Neural cell (in vitro differentiated cells): Measurements from ENCODE around the gene ZNF770. TPM values are rescaled to one million over a fixed set of nuclear protein-coding genes. Genes with fewer than 3 reads are reported as not detected.

Source experiments
- H2AFZ ChIP-seq: fragments of 200-600, 300-800 bp; sonication (generic), shearing (Covaris generic); 2 replicates; pipeline ENCODE4 v1.6.0; 2014; ENCODE audit warnings: low read depth, mild to moderate bottlenecking, antibody characterized with exemption, low read length, moderate library complexity
- H3F3A ChIP-seq: fragments of 200-600 bp; shearing (Covaris generic); 2 replicates; pipeline ENCODE4 v1.6.1; 2016; ENCODE audit warnings: mild to moderate bottlenecking, moderate library complexity, mixed read lengths, antibody characterized with exemption, low read length; ENCODE audit not compliant: insufficient read depth, poor library complexity, severe bottlenecking
- H3K27ac ChIP-seq: fragments of 200-600, 300-800 bp; sonication (generic), shearing (Covaris generic); 2 replicates; pipeline ENCODE4 v1.5.1; 2014; ENCODE audit warnings: mild to moderate bottlenecking, low read length, moderate library complexity
- H3K27me3 ChIP-seq: fragments of 300-800, 200-600 bp; sonication (generic), shearing (Covaris generic); 2 replicates; pipeline ENCODE4 v1.6.0; 2014; ENCODE audit warnings: mild to moderate bottlenecking, low read depth, low read length, moderate library complexity; ENCODE audit not compliant: insufficient read depth
- H3K36me3 ChIP-seq: fragments of 300-800, 200-600 bp; sonication (generic), shearing (Covaris generic); 2 replicates; pipeline ENCODE4 v1.5.1; 2014; ENCODE audit warnings: mild to moderate bottlenecking, antibody characterized with exemption, low read length, moderate library complexity; ENCODE audit not compliant: insufficient read depth
- H3K4me2 ChIP-seq: fragments of 300-800, 200-600 bp; sonication (generic), shearing (Covaris generic); 2 replicates; pipeline ENCODE4 v1.6.0; 2014; ENCODE audit warnings: mild to moderate bottlenecking, low read length
- H3K4me3 ChIP-seq: fragments of 300-800, 200-600 bp; sonication (generic), shearing (Covaris generic); 2 replicates; pipeline ENCODE4 v1.5.1; 2014; ENCODE audit warnings: mild to moderate bottlenecking, low read length, moderate library complexity
- H3K79me2 ChIP-seq: fragments of 200-600 bp; shearing (Covaris generic); replicated peaks from 2 replicates; pipeline ENCODE4 v1.6.0; 2014; ENCODE audit warnings: mild to moderate bottlenecking, low read length, moderate library complexity; ENCODE audit not compliant: insufficient read depth
- H3K9ac ChIP-seq: fragments of 300-800, 200-600 bp; sonication (generic), shearing (Covaris generic); 2 replicates; pipeline ENCODE4 v1.6.1; 2016; ENCODE audit warnings: mild to moderate bottlenecking, low read length, mixed read lengths
- H3K9me2 ChIP-seq: fragments of 200-600 bp; shearing (Covaris generic); 2 replicates; pipeline ENCODE4 v1.6.1; 2016; ENCODE audit warnings: mild to moderate bottlenecking, low read length, mixed read lengths; ENCODE audit not compliant: insufficient read depth
- H3K9me3 ChIP-seq: fragments of 200-600, 300-800 bp; sonication (generic), shearing (Covaris generic); 2 replicates; pipeline ENCODE4 v1.6.1; 2016; ENCODE audit warnings: mild to moderate bottlenecking, mixed run types, low read length, moderate library complexity, mixed read lengths
- H4K20me1 ChIP-seq: fragments of 200-600 bp; shearing (Covaris generic); 2 replicates; pipeline ENCODE4 v1.6.1; 2016; ENCODE audit warnings: mild to moderate bottlenecking, mixed run types; ENCODE audit not compliant: insufficient read depth
- EP300 ChIP-seq: fragments of 450-650 bp; conservative IDR thresholded peaks from 2 replicates; pipeline ENCODE4 v1.6.1; 2014; ENCODE audit warnings: antibody characterized with exemption, mild to moderate bottlenecking, moderate library complexity; ENCODE audit not compliant: poor library complexity, severe bottlenecking
- EZH2 ChIP-seq: fragments of 200-600, 300-800 bp; shearing (Covaris generic), sonication (generic); IDR thresholded peaks from 2 replicates; pipeline ENCODE4 v1.6.1; 2014; ENCODE audit warnings: antibody characterized with exemption, low read length, borderline replicate concordance, mild to moderate bottlenecking; ENCODE audit not compliant: insufficient read depth, poor library complexity, severe bottlenecking
- MXI1 ChIP-seq: fragments of 450-650 bp; conservative IDR thresholded peaks from 2 replicates; pipeline ENCODE4 v1.6.1; 2014; ENCODE audit warnings: antibody characterized with exemption, mild to moderate bottlenecking; ENCODE audit not compliant: poor library complexity, severe bottlenecking
- POLR2AphosphoS5 ChIP-seq: IDR thresholded peaks from 2 replicates; pipeline ENCODE4 v1.6.1; 2012
- RAD21 ChIP-seq: fragments of 450-650 bp; conservative IDR thresholded peaks from 2 replicates; pipeline ENCODE4 v1.6.1; 2014; ENCODE audit warnings: antibody characterized with exemption, mild to moderate bottlenecking, moderate library complexity
- SMC3 ChIP-seq: fragments of 450-650 bp; conservative IDR thresholded peaks from 2 replicates; pipeline ENCODE4 v1.6.1; 2014; ENCODE audit warnings: antibody characterized with exemption, mild to moderate bottlenecking, moderate library complexity; ENCODE audit not compliant: poor library complexity
- TAF1 ChIP-seq: IDR thresholded peaks from 2 replicates; pipeline ENCODE4 v1.6.1; 2012; ENCODE audit warnings: low read depth
- polyA plus RNA-seq: library from polyadenylated mRNA; depleted of rRNA; stranded (reverse); fragments of >200 nt; gene quantifications from 2 replicates; pipeline ENCODE4 v1.2.3, GENCODE V29; 2014
- TF ChIP-seq, protein P1 (sequence below): fragments of 450-650 bp; IDR thresholded peaks from 2 replicates; pipeline ENCODE4 v1.5.1; 2014; ENCODE audit warnings: antibody characterized with exemption, mild to moderate bottlenecking, moderate library complexity; ENCODE audit not compliant: poor library complexity, severe bottlenecking
- TF ChIP-seq, protein P2 (sequence below): IDR thresholded peaks from 2 replicates; pipeline ENCODE4 v1.6.1; 2012; ENCODE audit warnings: borderline replicate concordance

Gene ZNF770
- polyA plus RNA-seq, 1 donor from 2014 or later, result 18.9 TPM

DNA sequence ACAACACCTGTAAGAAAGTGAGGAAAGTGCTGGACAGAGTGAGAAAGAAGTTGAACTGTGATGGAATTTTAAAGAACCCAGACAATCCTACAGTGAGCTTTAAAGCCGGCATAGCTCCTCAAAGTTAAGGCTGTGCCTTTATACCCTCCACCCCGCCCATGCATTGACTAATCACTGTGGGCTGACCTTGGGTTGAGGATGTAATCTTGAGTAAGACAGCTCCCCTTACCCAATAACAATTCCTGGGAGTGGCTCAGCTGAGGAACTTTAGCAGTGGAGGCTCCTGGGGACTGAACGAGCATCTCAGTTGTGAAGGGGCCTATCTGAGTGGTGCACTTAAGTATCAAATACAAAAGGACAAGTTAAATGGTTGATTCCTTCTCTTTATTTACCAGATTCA lies 35.7 kb upstream of the ZNF770 start:
- no peak for TF ChIP-seq EP300
- TF ChIP-seq, protein P1, sequence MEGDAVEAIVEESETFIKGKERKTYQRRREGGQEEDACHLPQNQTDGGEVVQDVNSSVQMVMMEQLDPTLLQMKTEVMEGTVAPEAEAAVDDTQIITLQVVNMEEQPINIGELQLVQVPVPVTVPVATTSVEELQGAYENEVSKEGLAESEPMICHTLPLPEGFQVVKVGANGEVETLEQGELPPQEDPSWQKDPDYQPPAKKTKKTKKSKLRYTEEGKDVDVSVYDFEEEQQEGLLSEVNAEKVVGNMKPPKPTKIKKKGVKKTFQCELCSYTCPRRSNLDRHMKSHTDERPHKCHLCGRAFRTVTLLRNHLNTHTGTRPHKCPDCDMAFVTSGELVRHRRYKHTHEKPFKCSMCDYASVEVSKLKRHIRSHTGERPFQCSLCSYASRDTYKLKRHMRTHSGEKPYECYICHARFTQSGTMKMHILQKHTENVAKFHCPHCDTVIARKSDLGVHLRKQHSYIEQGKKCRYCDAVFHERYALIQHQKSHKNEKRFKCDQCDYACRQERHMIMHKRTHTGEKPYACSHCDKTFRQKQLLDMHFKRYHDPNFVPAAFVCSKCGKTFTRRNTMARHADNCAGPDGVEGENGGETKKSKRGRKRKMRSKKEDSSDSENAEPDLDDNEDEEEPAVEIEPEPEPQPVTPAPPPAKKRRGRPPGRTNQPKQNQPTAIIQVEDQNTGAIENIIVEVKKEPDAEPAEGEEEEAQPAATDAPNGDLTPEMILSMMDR, result no peak
- TF ChIP-seq SMC3, result no peak
- TF ChIP-seq TAF1, result no peak
- no peak for TF ChIP-seq POLR2AphosphoS5
- TF ChIP-seq EZH2, result no peak
- TF ChIP-seq MXI1, result no peak
- no peak for TF ChIP-seq RAD21
- TF ChIP-seq, protein P2, sequence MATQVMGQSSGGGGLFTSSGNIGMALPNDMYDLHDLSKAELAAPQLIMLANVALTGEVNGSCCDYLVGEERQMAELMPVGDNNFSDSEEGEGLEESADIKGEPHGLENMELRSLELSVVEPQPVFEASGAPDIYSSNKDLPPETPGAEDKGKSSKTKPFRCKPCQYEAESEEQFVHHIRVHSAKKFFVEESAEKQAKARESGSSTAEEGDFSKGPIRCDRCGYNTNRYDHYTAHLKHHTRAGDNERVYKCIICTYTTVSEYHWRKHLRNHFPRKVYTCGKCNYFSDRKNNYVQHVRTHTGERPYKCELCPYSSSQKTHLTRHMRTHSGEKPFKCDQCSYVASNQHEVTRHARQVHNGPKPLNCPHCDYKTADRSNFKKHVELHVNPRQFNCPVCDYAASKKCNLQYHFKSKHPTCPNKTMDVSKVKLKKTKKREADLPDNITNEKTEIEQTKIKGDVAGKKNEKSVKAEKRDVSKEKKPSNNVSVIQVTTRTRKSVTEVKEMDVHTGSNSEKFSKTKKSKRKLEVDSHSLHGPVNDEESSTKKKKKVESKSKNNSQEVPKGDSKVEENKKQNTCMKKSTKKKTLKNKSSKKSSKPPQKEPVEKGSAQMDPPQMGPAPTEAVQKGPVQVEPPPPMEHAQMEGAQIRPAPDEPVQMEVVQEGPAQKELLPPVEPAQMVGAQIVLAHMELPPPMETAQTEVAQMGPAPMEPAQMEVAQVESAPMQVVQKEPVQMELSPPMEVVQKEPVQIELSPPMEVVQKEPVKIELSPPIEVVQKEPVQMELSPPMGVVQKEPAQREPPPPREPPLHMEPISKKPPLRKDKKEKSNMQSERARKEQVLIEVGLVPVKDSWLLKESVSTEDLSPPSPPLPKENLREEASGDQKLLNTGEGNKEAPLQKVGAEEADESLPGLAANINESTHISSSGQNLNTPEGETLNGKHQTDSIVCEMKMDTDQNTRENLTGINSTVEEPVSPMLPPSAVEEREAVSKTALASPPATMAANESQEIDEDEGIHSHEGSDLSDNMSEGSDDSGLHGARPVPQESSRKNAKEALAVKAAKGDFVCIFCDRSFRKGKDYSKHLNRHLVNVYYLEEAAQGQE, result no peak
- Histone ChIP-seq H3K9me3 (no peaks in the 10 kb centered on the region), H3K79me2 (no peaks in the 10 kb centered on the region), H3K27me3 (no peaks in the 10 kb centered on the region), H3K36me3 (no peaks in the 10 kb centered on the region), H3K9me2 (no peaks in the 10 kb centered on the region), H3F3A (no peaks in the 10 kb centered on the region), H3K9ac (no peak overlapping the region), H4K20me1 (no peaks in the 10 kb centered on the region), H2AFZ (no peak overlapping the region), H3K4me3 (no peak overlapping the region), H3K27ac (no peak overlapping the region), H3K4me2 (no peak overlapping the region)

DNA sequence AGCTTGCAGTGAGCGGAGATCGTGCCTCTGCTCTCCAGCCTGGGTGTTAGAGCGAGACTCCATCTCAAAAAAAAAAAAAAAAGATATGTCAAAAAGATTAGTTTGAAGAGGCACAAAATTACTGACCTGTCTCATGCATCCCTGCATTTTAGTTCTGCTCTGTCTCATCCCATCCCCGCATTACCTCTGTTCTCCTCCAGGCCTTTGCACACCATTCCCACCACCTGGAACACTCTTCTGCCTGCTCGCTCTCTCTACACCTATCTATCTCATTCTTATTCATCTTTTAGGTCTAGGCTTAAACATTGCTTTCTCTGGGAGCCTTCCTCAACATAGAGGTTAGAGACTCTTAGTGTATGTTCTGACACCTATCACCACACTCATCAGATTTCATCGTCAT lies 32.9 kb upstream of the ZNF770 start:
- Histone ChIP-seq H3K27me3 (no peaks in the 10 kb centered on the region), H3K79me2 (no peaks in the 10 kb centered on the region), H4K20me1 (no peaks in the 10 kb centered on the region), H3K27ac (no peak overlapping the region), H3K4me2 (no peak overlapping the region), H3F3A (no peaks in the 10 kb centered on the region), H3K36me3 (no peaks in the 10 kb centered on the region), H3K9ac (no peak overlapping the region), H3K9me2 (no peaks in the 10 kb centered on the region), H3K9me3 (no peaks in the 10 kb centered on the region), H2AFZ (no peak overlapping the region), H3K4me3 (no peak overlapping the region)
- TF ChIP-seq EP300, result no peak
- TF ChIP-seq POLR2AphosphoS5, result no peak
- TF ChIP-seq RAD21, result no peak
